RWPE2 (cell line): ENCODE results near the gene CCL17.

Source experiments
- ATAC-seq: fragments of 200-7000 bp; cut with Tn5 transposase; 3 replicates; pipeline ENCODE4 v1.9.1; 2021; ENCODE audit warnings: low read depth
- DNase-seq: peaks from one replicate; pipeline ENCODE4 v3.0.0-alpha.2; 2020; ENCODE audit warnings: low spot score
- H3K27ac ChIP-seq: fragments of 450-650 bp; 2 replicates; pipeline ENCODE4 v1.5.1; 2017; ENCODE audit warnings: mild to moderate bottlenecking; ENCODE audit not compliant: poor library complexity, severe bottlenecking
- H3K27me3 ChIP-seq: fragments of 250-450 bp; sonication (Bioruptor Pico); 2 replicates; pipeline ENCODE4 v1.5.1; 2021; ENCODE audit warnings: mild to moderate bottlenecking, moderate library complexity; ENCODE audit not compliant: insufficient read depth, poor library complexity, severe bottlenecking
- H3K36me3 ChIP-seq: fragments of 250-450 bp; sonication (Bioruptor Pico); 2 replicates; pipeline ENCODE4 v1.5.1; 2020; ENCODE audit warnings: low read depth, mild to moderate bottlenecking, moderate library complexity
- H3K4me1 ChIP-seq: fragments of 250-450 bp; sonication (Bioruptor Pico); 2 replicates; pipeline ENCODE4 v1.5.1; 2021; ENCODE audit warnings: mild to moderate bottlenecking, moderate library complexity; ENCODE audit not compliant: insufficient read depth, poor library complexity, severe bottlenecking
- H3K4me3 ChIP-seq: fragments of 250-450 bp; sonication (Bioruptor Pico); 2 replicates; pipeline ENCODE4 v1.5.1; 2021; ENCODE audit warnings: mild to moderate bottlenecking, moderate library complexity; ENCODE audit not compliant: severe bottlenecking
- H3K9me3 ChIP-seq: fragments of 250-450 bp; sonication (Bioruptor Pico); 2 replicates; pipeline ENCODE4 v1.5.1; 2021; ENCODE audit warnings: mild to moderate bottlenecking, moderate library complexity; ENCODE audit not compliant: severe bottlenecking
- TF ChIP-seq, protein P1 (sequence below): fragments of 450-650 bp; IDR thresholded peaks from one replicate; pipeline ENCODE4 v1.5.1; 2017; ENCODE audit warnings: mild to moderate bottlenecking, moderate library complexity; ENCODE audit not compliant: poor library complexity, severe bottlenecking

CCL17 gene

DNA sequence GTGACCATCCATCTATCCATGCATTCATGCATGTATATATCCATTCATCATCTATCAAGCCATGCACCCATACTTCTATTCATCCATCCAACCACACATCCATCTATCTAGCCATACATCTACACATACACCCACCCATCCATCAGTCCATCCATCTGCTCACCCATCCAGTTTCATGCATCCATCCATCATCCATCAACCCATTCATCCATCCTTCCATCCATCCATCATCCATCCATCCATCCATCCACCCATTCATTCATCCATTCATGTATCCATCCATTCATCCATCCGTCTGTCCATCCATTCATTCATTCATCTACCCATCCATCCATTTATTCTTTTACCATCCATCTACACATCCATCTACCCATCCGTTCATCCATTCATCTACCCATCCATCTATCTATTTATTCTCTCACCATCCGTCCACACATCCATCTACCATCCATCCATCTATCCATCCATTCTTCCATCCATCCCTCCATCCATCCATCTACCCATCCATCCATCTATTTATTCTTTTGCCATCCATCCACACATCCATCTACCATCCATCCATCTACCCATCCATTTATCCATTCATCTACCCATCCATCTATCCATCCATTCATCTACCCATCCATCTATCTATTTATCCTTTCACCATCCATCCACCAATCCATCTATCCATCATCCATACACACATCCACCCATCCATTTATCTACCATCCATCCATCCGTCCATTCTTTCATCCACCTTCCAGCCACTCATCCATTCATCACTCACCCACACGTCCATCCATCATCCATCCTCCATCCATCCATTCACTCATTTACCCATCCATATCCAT, 3.2 kb downstream of the CCL17 start:
- no peak overlapping the region for H3K4me3 ChIP-seq
- H3K9me3 ChIP-seq = no peaks in the 10 kb centered on the region
- TF ChIP-seq, protein P1, sequence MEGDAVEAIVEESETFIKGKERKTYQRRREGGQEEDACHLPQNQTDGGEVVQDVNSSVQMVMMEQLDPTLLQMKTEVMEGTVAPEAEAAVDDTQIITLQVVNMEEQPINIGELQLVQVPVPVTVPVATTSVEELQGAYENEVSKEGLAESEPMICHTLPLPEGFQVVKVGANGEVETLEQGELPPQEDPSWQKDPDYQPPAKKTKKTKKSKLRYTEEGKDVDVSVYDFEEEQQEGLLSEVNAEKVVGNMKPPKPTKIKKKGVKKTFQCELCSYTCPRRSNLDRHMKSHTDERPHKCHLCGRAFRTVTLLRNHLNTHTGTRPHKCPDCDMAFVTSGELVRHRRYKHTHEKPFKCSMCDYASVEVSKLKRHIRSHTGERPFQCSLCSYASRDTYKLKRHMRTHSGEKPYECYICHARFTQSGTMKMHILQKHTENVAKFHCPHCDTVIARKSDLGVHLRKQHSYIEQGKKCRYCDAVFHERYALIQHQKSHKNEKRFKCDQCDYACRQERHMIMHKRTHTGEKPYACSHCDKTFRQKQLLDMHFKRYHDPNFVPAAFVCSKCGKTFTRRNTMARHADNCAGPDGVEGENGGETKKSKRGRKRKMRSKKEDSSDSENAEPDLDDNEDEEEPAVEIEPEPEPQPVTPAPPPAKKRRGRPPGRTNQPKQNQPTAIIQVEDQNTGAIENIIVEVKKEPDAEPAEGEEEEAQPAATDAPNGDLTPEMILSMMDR = no peak
- ATAC-seq (no peak), DNase-seq (no peak)
- H3K4me1 ChIP-seq = peaks cover 4% of the 10 kb centered on the region
- H3K27me3 ChIP-seq = no peaks in the 10 kb centered on the region
- H3K27ac ChIP-seq = no peak overlapping the region
- H3K36me3 ChIP-seq = no peaks in the 10 kb centered on the region

DNA sequence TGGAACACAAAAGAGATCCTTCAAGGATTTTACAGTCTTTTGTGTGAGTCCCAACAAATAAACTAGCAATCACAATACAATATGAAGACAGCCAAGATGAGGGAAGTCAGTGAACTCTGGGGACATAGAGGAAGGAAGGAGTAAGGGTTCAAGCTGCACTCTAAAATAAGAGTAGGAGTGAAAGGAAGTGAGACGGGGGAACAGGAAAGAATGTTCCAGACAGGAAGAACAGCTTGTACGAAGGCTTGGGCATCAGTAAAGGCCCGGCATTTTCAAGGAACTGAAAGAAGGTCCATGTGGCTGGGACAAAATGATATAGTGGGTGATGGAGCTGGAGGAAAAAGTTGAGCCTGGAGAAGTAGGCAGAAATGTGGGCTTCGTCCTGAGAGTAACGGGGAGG, 4.5 kb downstream of the CCL17 start:
- H3K27me3 ChIP-seq = no peaks in the 10 kb centered on the region
- H3K4me3 ChIP-seq = no peak overlapping the region
- peaks cover 4% of the 10 kb centered on the region for H3K4me1 ChIP-seq
- TF ChIP-seq, protein P1 = no peak
- ATAC-seq = no peak
- no peaks in the 10 kb centered on the region for H3K9me3 ChIP-seq
- H3K36me3 ChIP-seq = no peaks in the 10 kb centered on the region
- DNase-seq = no peak
- no peak overlapping the region for H3K27ac ChIP-seq

DNA sequence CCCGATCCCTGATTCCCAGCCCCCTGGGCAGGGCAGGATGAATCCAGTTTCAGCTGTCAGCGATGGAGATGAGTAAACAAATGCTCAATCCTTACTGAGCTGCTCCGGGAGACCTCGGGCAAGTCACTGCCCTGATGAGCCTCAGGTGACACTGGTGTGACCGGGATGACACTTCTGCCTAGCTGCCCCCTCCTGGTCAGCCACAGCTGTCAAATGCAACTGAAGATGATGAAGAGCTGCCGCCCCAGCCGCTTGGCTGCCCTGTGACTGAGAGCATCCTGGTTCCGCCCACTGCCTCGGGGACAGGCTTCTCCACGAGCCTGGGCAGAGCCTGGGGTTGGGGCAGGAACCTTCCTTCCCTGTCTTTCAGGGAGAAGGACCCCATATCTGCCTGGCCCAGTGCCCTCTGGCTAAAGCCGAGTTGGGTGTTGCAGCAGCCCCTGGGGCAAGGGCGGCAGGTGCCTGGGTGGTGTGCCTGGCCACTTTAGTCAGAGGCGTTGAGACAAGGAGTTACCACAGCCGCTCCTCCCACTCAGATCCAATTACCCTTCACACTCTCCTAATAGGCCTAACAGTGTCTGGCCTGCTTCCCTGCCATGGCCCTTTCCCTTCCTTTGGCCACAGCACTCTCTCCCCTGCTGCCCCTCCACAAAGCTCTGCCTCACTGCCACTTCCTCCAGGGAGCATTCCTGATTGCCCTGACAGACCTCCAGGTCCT, 5.5 kb downstream of the CCL17 start:
- ATAC-seq (peak; percentile 59), DNase-seq (no peak)
- Histone ChIP-seq H3K4me1 (peaks cover 4% of the 10 kb centered on the region), H3K9me3 (no peaks in the 10 kb centered on the region), H3K36me3 (no peaks in the 10 kb centered on the region), H3K4me3 (no peak overlapping the region), H3K27me3 (no peaks in the 10 kb centered on the region), H3K27ac (no peak overlapping the region)
- TF ChIP-seq, protein P1 = no peak

DNA sequence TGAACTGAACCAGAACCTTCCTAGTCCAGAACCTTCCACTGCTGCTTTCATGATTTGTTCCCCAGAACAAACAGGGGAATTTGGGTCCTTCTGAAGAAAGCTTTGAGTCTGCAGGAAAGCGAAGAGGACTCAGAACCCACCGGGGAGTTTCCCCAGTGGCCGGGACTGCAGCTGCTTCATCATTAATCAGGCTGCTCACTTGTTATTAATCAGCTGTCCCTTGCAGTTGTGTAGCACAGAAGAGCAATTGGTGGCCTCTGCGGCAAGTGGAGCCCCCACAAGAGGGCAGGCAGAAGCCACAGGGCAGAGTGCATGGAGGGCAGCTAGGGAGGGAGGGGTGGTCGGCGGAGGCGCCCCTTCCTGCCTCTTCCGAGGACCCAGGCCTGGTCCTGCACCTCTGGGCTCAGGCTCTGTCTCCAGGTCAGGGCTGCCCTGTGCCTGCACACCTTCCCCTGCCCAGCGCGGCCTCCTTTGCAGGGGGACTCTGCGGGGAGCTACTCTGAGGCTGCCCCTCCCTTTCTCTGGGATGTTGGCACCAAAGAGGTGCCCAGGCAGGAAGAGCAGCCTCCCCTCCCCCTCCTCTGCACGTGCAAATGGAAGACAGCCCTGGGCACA, 6.9 kb downstream of the CCL17 start:
- no peak overlapping the region for H3K4me3 ChIP-seq
- peaks cover 4% of the 10 kb centered on the region for H3K4me1 ChIP-seq
- H3K9me3 ChIP-seq = no peaks in the 10 kb centered on the region
- H3K27me3 ChIP-seq = no peaks in the 10 kb centered on the region
- DNase-seq = no peak
- no peaks in the 10 kb centered on the region for H3K36me3 ChIP-seq
- no peak overlapping the region for H3K27ac ChIP-seq
- ATAC-seq = no peak
- TF ChIP-seq, protein P1 = no peak
